Measurements from ENCODE around the gene SZT2. TPM values are rescaled to one million over a fixed set of nuclear protein-coding genes. Genes with fewer than 3 reads are reported as not detected.

The SZT2 gene
- total RNA-seq, 3 donors from 2014 or later (not counting 1 experiment from before 2014, with no cell fraction given), result 103 to 128 (median 123) TPM

- H3K27me3 Mint-ChIP-seq (ENCODE audit: low read depth in 2 of 2), result no peaks in the 10 kb centered on the region
- peaks cover 15 to 16% of the 10 kb centered on the region in 2 donors for H3K4me1 Mint-ChIP-seq
- ATAC-seq, result no peak
- Histone ChIP-seq H3K36me3 (ENCODE audit: control insufficient read depth, insufficient read depth, low read length) (peaks cover 86% of the 10 kb centered on the region), H3K4me3 (ENCODE audit: low read length) (no peak overlapping the region), H3K9me3 (ENCODE audit: control insufficient read depth, insufficient read depth, low read length) (peaks cover 9% of the 10 kb centered on the region), H3K4me1 (ENCODE audit: control insufficient read depth, insufficient read depth, low read length) (peaks cover 14% of the 10 kb centered on the region), H3K27ac (ENCODE audit: low read length) (no peak overlapping the region), H3K27me3 (ENCODE audit: control insufficient read depth, insufficient read depth, low read length) (no peaks in the 10 kb centered on the region)
- no peak for TF ChIP-seq CTCF (IDR thresholded peaks at IDR 0.05)
- intact Hi-C loops (cut with micrococcal nuclease), result no loop called here
- H3K27ac Mint-ChIP-seq, result peak overlapping the region in 1 of 2 donors; percentile 63
- 93% methylated on average over 11 of the region's 11 CpGs for WGBS (ENCODE audit: insufficient coverage)
- H3K4me3 Mint-ChIP-seq, result no peak overlapping the region
- H3K36me3 Mint-ChIP-seq, result peaks cover 8% of the 10 kb centered on the region
- H3K9me3 Mint-ChIP-seq, result peaks cover 5 to 8% of the 10 kb centered on the region in 2 donors
- DNase-seq, result no peak
Measured at GRCh38 chr1:43426221-43426620, 36.5 kb downstream of the SZT2 start.

- Histone ChIP-seq H3K9me3 (ENCODE audit: control insufficient read depth, insufficient read depth, low read length) (peaks cover 9% of the 10 kb centered on the region), H3K4me1 (ENCODE audit: control insufficient read depth, insufficient read depth, low read length) (peaks cover 14% of the 10 kb centered on the region), H3K36me3 (ENCODE audit: control insufficient read depth, insufficient read depth, low read length) (peaks cover 87% of the 10 kb centered on the region), H3K27me3 (ENCODE audit: control insufficient read depth, insufficient read depth, low read length) (no peaks in the 10 kb centered on the region), H3K4me3 (ENCODE audit: low read length) (no peak overlapping the region), H3K27ac (ENCODE audit: low read length) (no peak overlapping the region)
- H3K9me3 Mint-ChIP-seq, result peaks cover 5 to 8% of the 10 kb centered on the region in 2 donors
- 97% methylated on average over 14 of the region's 14 CpGs for WGBS (ENCODE audit: insufficient coverage)
- no peaks in the 10 kb centered on the region for H3K27me3 Mint-ChIP-seq (ENCODE audit: low read depth in 2 of 2)
- intact Hi-C loops (cut with micrococcal nuclease), result no loop called here
- peaks cover 8% of the 10 kb centered on the region for H3K36me3 Mint-ChIP-seq
- no peak for DNase-seq
- no peak for TF ChIP-seq CTCF (IDR thresholded peaks at IDR 0.05)
- no peak overlapping the region for H3K4me3 Mint-ChIP-seq
- ATAC-seq, result no peak
- no peak overlapping the region for H3K27ac Mint-ChIP-seq
- peaks cover 15% of the 10 kb centered on the region in 2 donors for H3K4me1 Mint-ChIP-seq
Measured at GRCh38 chr1:43427524-43427923, 37.8 kb downstream of the SZT2 start.

- WGBS (ENCODE audit: insufficient coverage), result 96% methylated on average over 9 of the region's 9 CpGs
- ATAC-seq, result no peak
- intact Hi-C loops (cut with micrococcal nuclease), result no loop called here
- Histone ChIP-seq H3K36me3 (ENCODE audit: control insufficient read depth, insufficient read depth, low read length) (peaks cover 88% of the 10 kb centered on the region), H3K9me3 (ENCODE audit: control insufficient read depth, insufficient read depth, low read length) (peaks cover 9% of the 10 kb centered on the region), H3K27me3 (ENCODE audit: control insufficient read depth, insufficient read depth, low read length) (no peaks in the 10 kb centered on the region), H3K27ac (ENCODE audit: low read length) (no peak overlapping the region), H3K4me3 (ENCODE audit: low read length) (no peak overlapping the region), H3K4me1 (ENCODE audit: control insufficient read depth, insufficient read depth, low read length) (peaks cover 11% of the 10 kb centered on the region)
- DNase-seq, result no peak
- no peak for TF ChIP-seq CTCF (IDR thresholded peaks at IDR 0.05)
- H3K4me3 Mint-ChIP-seq, result no peak overlapping the region
- peaks cover 8% of the 10 kb centered on the region for H3K36me3 Mint-ChIP-seq
- peaks cover 11% of the 10 kb centered on the region in 2 donors for H3K4me1 Mint-ChIP-seq
- H3K9me3 Mint-ChIP-seq, result peaks cover 5 to 8% of the 10 kb centered on the region in 2 donors
- H3K27me3 Mint-ChIP-seq (ENCODE audit: low read depth in 2 of 2), result no peaks in the 10 kb centered on the region
- H3K27ac Mint-ChIP-seq, result no peak overlapping the region
Measured at GRCh38 chr1:43427941-43428340, 38.2 kb downstream of the SZT2 start.

GRCh38 chr1:43430831-43431230, 41.1 kb downstream of the SZT2 start:
- H3K27me3 ChIP-seq (ENCODE audit: control insufficient read depth, insufficient read depth, low read length), result no peaks in the 10 kb centered on the region
- Mint-ChIP-seq H3K4me1 (no peaks in the 10 kb centered on the region), H3K4me3 (no peak overlapping the region), H3K36me3 (peaks cover 8% of the 10 kb centered on the region), H3K27me3 (ENCODE audit: low read depth in 2 of 2) (no peaks in the 10 kb centered on the region), H3K9me3 (no peaks in the 10 kb centered on the region), H3K27ac (no peak overlapping the region)
- intact Hi-C loops (cut with micrococcal nuclease), result no loop called here
- TF ChIP-seq CTCF (IDR thresholded peaks at IDR 0.05), result no peak
- WGBS (ENCODE audit: insufficient coverage), result 99% methylated on average over 5 of the region's 5 CpGs
- ATAC-seq, result no peak
- no peak overlapping the region for H3K27ac ChIP-seq (ENCODE audit: low read length)
- no peak overlapping the region for H3K4me3 ChIP-seq (ENCODE audit: low read length)
- DNase-seq, result no peak
- no peaks in the 10 kb centered on the region for H3K4me1 ChIP-seq (ENCODE audit: control insufficient read depth, insufficient read depth, low read length)
- H3K36me3 ChIP-seq (ENCODE audit: control insufficient read depth, insufficient read depth, low read length), result peaks cover 90% of the 10 kb centered on the region
- H3K9me3 ChIP-seq (ENCODE audit: control insufficient read depth, insufficient read depth, low read length), result no peaks in the 10 kb centered on the region
